HFFc6 (cell line): ENCODE results near the gene KNCN. TPM values are rescaled to one million over a fixed set of nuclear protein-coding genes. Genes with fewer than 3 reads are reported as not detected.

Source experiments
- DNase-seq: peaks from one replicate; pipeline ENCODE4 v3.0.0-alpha.2; 2018
- H3K27ac Mint-ChIP-seq: 2 replicates; pipeline ENCODE4 v1.8.0; 2020; ENCODE audit warnings: mild to moderate bottlenecking, mixed read lengths
- H3K27me3 Mint-ChIP-seq: 2 replicates; pipeline ENCODE4 v1.8.0; 2021; ENCODE audit warnings: mild to moderate bottlenecking, moderate library complexity, mixed read lengths; ENCODE audit not compliant: insufficient read depth
- H3K36me3 Mint-ChIP-seq: 2 replicates; pipeline ENCODE4 v1.8.0; 2021; ENCODE audit warnings: low read depth, mixed read lengths
- H3K4me1 Mint-ChIP-seq: 2 replicates; pipeline ENCODE4 v1.8.0; 2020; ENCODE audit warnings: low read depth, mixed read lengths
- H3K4me3 Mint-ChIP-seq: 2 replicates; pipeline ENCODE4 v1.8.0; 2020; ENCODE audit warnings: mild to moderate bottlenecking, moderate library complexity, mixed read lengths
- H3K9me3 Mint-ChIP-seq: 2 replicates; pipeline ENCODE4 v1.8.0; 2020; ENCODE audit warnings: mild to moderate bottlenecking, mixed read lengths
- total RNA-seq, 6 experiments: library from RNA; stranded (reverse); fragmentation: NEBNext Ultra II Directional; extraction: Animal tissue kit (Norgen Biotek cat#: 25700); gene quantifications; 2 replicates in 1 of 6; 3 replicates in 5 of 6; pipeline ENCODE4 v1.2.3, GENCODE V29; 2021
- TF ChIP-seq, protein P1 (sequence below): fragments of 200-600 bp; sonication (generic); IDR thresholded peaks from 2 replicates; pipeline ENCODE4 v1.5.0; 2021; ENCODE audit warnings: antibody characterized with exemption, mild to moderate bottlenecking

Gene KNCN
- total RNA-seq, 6 experiments from 2014 or later, result not detected

GRCh38 chr1:46558141-46558963 lies 6.9 kb upstream of the KNCN start:
- Mint-ChIP-seq H3K4me1 (no peaks in the 10 kb centered on the region), H3K27me3 (peaks cover 5% of the 10 kb centered on the region; the same call in 1 of the 2 replicates), H3K27ac (no peak overlapping the region), H3K4me3 (no peak overlapping the region), H3K36me3 (peaks cover 6% of the 10 kb centered on the region), H3K9me3 (no peaks in the 10 kb centered on the region)
- TF ChIP-seq, protein P1, sequence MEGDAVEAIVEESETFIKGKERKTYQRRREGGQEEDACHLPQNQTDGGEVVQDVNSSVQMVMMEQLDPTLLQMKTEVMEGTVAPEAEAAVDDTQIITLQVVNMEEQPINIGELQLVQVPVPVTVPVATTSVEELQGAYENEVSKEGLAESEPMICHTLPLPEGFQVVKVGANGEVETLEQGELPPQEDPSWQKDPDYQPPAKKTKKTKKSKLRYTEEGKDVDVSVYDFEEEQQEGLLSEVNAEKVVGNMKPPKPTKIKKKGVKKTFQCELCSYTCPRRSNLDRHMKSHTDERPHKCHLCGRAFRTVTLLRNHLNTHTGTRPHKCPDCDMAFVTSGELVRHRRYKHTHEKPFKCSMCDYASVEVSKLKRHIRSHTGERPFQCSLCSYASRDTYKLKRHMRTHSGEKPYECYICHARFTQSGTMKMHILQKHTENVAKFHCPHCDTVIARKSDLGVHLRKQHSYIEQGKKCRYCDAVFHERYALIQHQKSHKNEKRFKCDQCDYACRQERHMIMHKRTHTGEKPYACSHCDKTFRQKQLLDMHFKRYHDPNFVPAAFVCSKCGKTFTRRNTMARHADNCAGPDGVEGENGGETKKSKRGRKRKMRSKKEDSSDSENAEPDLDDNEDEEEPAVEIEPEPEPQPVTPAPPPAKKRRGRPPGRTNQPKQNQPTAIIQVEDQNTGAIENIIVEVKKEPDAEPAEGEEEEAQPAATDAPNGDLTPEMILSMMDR, result no peak
- DNase-seq, result no peak

DNA sequence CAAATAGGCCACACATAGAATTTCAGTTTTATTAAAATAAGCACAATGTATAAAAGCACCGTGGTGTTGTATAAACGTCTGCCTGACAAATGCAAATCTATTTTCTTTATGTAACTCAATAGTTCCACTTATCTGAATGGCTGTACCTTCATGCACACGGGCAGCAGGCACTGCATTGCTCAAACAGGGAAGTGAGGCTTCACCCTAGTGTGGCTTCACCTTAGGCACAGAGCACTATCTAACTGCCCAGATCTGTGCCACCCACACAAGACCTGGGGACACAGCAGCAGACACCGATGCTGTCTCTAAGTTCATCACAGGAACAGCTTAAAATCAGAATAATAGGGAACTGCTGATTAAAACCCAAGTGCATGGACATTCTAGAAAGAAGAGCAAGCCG lies 6.0 kb upstream of the KNCN start:
- Mint-ChIP-seq H3K4me1 (no peaks in the 10 kb centered on the region), H3K9me3 (no peaks in the 10 kb centered on the region), H3K27me3 (peaks cover 9% of the 10 kb centered on the region; the same call in 1 of the 2 replicates), H3K27ac (no peak overlapping the region), H3K36me3 (peaks cover 6% of the 10 kb centered on the region), H3K4me3 (no peak overlapping the region)
- TF ChIP-seq, protein P1, result no peak
- no peak for DNase-seq

DNA sequence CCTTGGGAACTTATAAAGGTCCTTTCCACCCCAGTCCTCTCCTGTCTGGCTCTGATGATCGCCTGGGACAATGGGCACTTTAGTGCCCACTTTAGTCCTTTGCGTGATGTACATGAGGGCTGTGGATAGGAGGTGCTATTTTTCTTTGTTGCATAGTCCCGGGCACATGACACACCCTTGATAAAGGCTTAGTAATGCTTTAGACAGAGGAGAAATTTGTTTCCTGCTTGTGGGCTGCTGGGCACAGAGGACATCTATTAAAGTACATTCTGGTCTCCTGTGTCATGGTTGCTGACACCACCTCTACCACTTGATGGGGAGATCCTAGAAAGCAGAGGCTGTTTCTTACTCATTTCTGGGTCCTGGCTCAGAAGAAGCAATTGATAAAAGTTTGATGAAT lies 5.4 kb upstream of the KNCN start:
- no peaks in the 10 kb centered on the region for H3K4me1 Mint-ChIP-seq
- H3K4me3 Mint-ChIP-seq, result no peak overlapping the region
- TF ChIP-seq, protein P1, result no peak
- H3K9me3 Mint-ChIP-seq, result no peaks in the 10 kb centered on the region
- no peak overlapping the region for H3K27ac Mint-ChIP-seq
- H3K27me3 Mint-ChIP-seq, result peaks cover 11% of the 10 kb centered on the region
- DNase-seq, result no peak
- peaks cover 6% of the 10 kb centered on the region for H3K36me3 Mint-ChIP-seq

DNA sequence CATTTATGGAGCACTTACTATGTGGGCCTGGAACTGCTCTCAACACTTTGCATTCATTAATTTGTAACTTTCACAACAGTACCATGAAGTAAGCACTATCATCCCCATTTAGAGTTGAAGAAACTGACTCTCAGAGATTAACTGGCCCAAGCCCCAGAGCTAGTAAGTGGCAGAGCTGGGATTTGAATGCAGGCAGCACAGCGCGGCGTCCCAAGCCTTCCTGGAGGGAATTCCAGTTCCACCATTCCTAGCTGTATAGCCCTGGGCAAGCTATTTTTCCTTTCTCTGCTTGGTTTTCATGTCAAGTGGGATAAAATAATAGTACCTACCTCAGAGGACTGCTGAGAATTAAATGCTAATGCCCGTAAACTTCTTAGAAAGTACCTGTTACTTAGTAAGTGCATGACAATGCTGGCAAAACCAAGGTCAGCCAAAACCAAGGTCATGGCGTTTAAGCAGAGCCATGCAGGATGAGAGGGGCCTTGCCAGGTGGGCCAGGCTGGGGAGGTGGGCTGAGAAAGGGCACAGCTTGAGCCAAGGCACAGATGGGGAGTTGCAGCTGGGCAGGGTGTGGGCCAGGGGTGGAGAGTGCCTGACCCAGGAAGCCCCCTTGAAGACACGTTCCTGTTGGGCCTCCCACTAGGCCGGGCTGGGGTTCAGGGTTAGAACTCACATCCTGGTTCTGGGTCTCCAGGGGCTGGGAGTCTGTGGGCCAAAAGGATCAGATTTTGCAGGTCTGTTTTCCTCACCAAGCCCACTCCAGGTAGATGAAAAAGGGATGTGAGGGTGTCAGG lies 4.6 kb upstream of the KNCN start:
- H3K36me3 Mint-ChIP-seq, result peaks cover 6% of the 10 kb centered on the region
- no peak for DNase-seq
- H3K4me1 Mint-ChIP-seq, result no peaks in the 10 kb centered on the region
- H3K27me3 Mint-ChIP-seq, result peaks cover 19% of the 10 kb centered on the region
- TF ChIP-seq, protein P1, result no peak
- H3K9me3 Mint-ChIP-seq, result no peaks in the 10 kb centered on the region
- no peak overlapping the region for H3K4me3 Mint-ChIP-seq
- no peak overlapping the region for H3K27ac Mint-ChIP-seq

DNA sequence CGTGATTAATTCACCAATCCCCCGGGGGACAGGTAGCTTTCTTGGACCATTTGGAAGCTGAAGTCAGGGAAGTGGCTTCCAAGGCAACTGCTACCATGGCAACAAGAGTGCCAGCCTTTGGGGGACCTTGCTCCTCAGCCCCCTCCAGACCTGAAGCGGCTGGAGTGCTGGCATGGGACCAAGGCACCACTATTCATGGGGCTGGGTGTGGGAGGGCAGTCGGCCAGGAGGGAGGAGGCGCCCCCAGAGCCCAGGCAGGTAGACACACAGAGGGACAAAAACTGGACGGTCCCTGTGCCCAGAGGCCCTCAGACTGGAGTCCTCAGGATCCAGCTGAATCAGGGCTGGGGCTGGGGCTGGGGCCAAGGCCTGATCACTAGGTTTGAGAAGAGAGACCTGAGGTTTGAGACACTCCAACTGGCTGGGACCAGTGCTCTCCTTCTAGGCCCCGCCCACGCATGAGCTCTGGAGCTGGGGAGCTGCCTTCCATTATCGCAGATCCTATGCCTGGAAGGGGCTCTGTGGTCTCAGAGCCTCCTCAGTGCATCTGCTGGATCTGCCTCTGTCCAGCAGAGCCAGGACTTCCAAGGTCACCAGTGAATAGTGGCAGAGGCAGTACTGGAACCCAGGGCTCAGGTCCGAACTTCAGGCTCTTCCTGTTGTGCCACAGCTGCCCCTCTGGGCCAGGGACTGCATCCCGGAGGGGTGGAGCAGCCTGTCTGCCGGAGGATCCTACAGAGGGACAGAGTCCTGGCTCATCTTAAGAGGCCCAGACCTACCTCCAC lies 3.3 kb upstream of the KNCN start:
- no peak for DNase-seq
- peaks cover 1% of the 10 kb centered on the region; the same call in 1 of the 2 replicates for H3K4me1 Mint-ChIP-seq
- no peak overlapping the region for H3K27ac Mint-ChIP-seq
- no peak overlapping the region for H3K4me3 Mint-ChIP-seq
- TF ChIP-seq, protein P1, result no peak
- H3K9me3 Mint-ChIP-seq, result no peaks in the 10 kb centered on the region
- peaks cover 26% of the 10 kb centered on the region for H3K27me3 Mint-ChIP-seq
- H3K36me3 Mint-ChIP-seq, result peaks cover 6% of the 10 kb centered on the region
